Lower leg skin (tissue), 4 donors: ENCODE results near the gene SIMC1. TPM values are rescaled to one million over a fixed set of nuclear protein-coding genes. Genes with fewer than 3 reads are reported as not detected.
A peak's percentile ranks its signal among the peaks of the same experiment; 100 is the strongest.
"Not testable (repeated sequence)": the region's sequence is repeated elsewhere in the genome, so short reads cannot be mapped to it uniquely, and the experiment has no call there.

Experiments
- DNase-seq, 2 donors: peaks; one replicate each; pipeline ENCODE4 v3.0.0-alpha.2; 2019; ENCODE audit warnings: low spot score in 2 of 2
- H3K4me3 ChIP-seq: fragments of 200-600 bp; sonication (generic); 2 replicates; pipeline ENCODE4 v1.5.1; 2017; ENCODE audit warnings: mild to moderate bottlenecking, low read depth; ENCODE audit not compliant: poor library complexity, severe bottlenecking
- WGBS, 2 donors: methylation state at CpG; one replicate each; pipeline ENCODE4 v1.1.5; 2018; 5-methylcytosine and 5-hydroxymethylcytosine counted together
- intact Hi-C: fragments of 100-400 bp; cut with DNase I; formaldehyde crosslinking; loops from one replicate; pipeline ENCODE4 v1.15.0; 2023; ENCODE audit warnings: low total_unique reads
- total RNA-seq, 4 donors: library from RNA; depleted of rRNA; stranded (reverse); fragments of >200 nt; gene quantifications; one replicate each; pipeline ENCODE4 v1.1.0, GENCODE V29; 2016

SIMC1 gene
- total RNA-seq, 4 donors from 2014 or later = 7.5 to 14.9 (median 11.0) TPM

DNA sequence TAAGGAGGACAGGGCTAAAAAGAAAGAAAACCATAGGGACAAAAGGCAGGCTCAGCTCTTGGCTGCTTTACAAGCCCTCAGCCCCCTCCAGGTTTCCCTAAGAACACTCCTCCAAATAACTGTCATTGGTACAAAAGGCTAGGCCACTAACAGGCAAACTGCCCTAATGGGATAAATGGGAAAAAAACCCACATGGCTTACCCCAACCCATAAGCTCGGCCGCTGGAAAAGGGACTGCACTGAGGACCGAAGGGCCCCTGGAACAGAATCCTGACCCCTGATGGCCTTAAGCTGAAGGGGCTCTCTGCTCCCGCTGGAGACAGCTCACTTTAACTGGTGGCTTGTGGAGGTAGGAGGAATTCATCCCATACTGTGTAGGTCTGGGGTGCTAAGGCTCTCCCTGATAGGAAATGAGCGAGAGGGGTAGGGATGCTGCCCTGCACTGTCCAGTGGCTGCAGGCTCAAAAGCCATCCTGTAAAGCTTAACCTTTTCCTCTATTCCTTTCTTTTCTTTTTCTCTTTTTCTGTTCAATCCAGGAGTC lies 21.0 kb upstream of the SIMC1 start:
- intact Hi-C loops, H3K4me3 ChIP-seq: not testable (repeated sequence)
- 47 to 85% methylated on average over 2 to 3 of the region's 5 CpGs for WGBS, 2 donors
- DNase-seq = peak in 1 of 2 donors; percentile 52

DNA sequence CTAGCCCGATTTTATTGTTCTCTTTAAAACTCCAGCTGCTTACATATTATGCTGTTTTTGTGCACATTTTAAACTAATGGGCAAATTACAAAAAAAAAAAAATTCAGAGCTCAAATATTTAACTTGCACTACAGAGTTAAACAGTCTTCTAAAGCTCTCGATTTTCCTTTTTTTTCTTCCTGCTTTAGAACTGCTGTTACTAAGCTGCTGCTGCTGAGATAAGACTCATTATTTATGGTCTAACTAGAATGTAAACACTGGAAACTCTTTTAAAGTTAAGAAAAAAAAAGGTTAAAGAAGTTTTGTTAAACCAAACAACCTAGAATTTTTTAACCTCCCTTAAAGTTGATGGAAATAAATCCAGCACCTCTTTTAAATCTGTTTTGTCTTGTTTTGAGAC lies 20.5 kb upstream of the SIMC1 start:
- H3K4me3 ChIP-seq, intact Hi-C loops, DNase-seq: not testable (repeated sequence)
- 22 to 37% methylated on average over 2 of the region's 2 CpGs for WGBS, 2 donors

DNA sequence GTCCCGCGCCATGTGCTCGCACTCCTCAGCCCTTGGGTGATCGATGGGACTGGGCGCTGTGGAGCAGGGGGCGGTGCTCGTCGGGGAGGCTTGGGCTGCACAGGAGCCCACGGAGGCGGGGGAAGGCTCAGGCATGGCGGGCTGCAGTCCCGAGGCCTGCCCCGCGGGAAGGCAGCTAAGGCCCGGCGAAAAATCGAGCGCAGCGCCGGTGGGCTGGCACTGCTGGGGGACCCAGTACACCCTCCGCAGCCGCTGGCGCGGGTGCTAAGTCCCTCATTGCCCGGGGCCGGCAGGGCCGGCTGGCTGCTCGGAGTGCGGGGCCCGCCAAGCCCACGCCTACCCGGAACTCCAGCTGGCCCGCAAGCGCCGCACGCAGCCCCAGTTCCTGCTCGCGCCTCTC lies 16.2 kb upstream of the SIMC1 start:
- H3K4me3 ChIP-seq, intact Hi-C loops: not testable (repeated sequence)
- DNase-seq = peak in 1 of 2 donors; percentile 29
- 94 to 97% methylated on average over 19 to 24 of the region's 38 CpGs for WGBS, 2 donors

DNA sequence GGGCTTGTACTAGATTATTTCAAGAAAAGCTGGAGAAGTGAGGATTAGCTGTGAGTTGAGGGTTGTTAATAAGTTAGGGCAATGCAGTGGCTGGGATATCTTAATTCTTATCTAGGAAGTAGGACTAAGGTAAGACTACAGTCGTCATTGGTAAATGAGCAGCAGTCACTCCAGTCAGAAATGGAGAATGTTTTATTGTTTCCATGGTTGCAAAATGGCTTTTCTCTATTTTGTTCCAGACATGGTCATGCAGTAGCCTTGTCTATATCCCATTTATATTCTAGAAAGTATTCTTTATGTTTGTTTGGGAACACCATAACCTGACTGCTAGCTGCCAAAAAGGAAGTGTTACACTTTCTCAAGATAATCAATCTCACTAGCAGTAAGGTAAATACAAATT lies 9.9 kb upstream of the SIMC1 start:
- 57 to 62% methylated on average over 1 of the region's 1 CpG for WGBS, 2 donors
- H3K4me3 ChIP-seq, intact Hi-C loops, DNase-seq: not testable (repeated sequence)

DNA sequence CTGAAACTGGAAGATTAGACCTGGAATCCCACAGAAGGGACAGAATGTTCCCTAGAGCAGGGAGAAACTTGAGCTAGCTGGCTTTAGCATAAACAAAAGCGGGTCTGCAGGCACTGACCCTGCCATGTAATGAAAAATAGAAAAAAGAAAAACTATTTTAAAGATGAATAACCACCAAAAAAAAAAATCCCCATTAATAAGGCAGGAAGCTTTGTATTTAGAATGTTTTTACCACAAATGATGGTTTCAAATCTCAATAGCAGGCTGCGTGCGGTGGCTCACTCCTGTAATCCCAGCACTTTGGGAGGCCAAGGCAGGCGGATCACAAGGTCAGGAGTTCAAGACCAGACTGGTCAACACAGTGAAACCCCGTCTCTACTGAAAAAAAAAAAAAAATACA lies 5.0 kb upstream of the SIMC1 start:
- DNase-seq, H3K4me3 ChIP-seq, intact Hi-C loops: not testable (repeated sequence)
- WGBS, 2 donors = 92 to 93% methylated on average over 4 to 5 of the region's 5 CpGs

DNA sequence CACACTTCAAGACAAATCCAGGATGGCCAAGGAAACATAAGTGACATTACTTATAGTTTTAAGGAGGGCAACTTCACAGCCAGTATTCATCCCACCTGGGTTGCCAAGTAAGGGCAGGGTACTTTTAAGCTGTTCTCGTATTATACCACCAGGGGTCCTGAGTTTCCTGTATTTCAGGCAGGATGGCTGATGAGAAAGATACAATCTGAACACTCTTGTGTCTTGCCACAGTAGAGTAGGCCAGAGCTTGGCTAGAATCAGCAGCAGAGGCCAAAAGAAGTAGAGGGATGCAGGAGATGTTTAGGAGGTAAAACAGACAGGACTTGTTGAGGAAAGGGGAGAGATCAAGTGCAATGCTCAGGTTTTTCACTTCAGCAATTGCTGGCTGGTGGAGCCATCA lies 3.1 kb upstream of the SIMC1 start:
- intact Hi-C loops, DNase-seq, H3K4me3 ChIP-seq: not testable (repeated sequence)
- 8 to 10% methylated on average over 1 of the region's 1 CpG for WGBS, 2 donors

DNA sequence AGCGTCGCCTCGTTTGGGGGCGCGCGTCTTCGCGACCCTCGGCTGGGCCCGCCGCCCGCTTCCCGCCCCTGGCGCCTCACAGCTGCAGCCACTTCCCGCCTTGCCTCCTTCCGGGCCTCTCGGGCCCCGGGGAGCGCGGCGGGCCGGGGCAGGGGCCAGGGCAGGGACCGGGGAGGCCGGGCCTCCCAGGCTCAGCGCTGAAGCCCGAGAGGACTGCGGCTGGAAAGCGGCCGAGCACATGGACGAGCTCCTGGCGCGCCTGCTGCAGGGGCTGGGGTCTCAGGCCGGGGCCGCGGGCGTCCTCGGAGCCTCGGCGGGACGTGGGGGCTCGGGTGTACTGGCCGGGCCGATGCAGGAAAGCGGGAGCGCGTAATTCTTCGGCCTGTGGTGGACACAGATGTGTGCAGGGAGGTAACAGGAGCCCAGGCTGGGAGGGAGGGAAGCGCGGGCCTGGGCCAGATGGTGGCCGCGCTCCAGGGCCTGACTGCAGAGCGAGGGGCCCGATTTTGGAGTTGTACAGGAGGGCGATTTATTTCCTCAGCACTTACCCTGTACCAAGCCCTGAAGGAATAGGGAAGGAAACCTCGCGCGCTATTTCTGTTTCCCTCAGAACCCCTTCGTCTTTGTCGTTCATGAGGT lies 540 bp downstream of the SIMC1 start:
- DNase-seq, intact Hi-C loops: not testable (repeated sequence)
- H3K4me3 ChIP-seq = peak overlapping the region; percentile 34
- no CpG with 5 or more reads among the region's 59 CpGs for WGBS, 2 donors

DNA sequence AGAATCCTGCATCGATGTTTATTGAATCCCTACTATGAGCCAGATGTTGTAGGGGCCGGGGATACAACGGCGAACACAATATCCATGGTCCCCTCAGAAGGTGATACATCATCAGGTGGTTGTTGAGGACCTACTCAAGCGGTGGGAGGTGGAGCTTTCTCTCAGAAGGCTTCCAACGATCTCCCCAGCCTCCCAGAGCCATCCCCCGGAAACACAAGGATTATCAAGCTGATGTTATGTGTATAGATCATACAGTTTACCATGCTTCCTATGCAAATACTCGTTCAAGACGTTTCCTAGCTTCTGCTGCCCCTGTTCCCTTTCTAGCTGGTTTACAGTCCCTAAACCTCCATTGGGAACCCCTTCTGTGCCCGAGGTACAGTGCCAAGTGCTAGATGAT lies 1.1 kb downstream of the SIMC1 start:
- DNase-seq, H3K4me3 ChIP-seq, intact Hi-C loops: not testable (repeated sequence)
- no CpG with 5 or more reads among the region's 10 CpGs for WGBS, 2 donors

DNA sequence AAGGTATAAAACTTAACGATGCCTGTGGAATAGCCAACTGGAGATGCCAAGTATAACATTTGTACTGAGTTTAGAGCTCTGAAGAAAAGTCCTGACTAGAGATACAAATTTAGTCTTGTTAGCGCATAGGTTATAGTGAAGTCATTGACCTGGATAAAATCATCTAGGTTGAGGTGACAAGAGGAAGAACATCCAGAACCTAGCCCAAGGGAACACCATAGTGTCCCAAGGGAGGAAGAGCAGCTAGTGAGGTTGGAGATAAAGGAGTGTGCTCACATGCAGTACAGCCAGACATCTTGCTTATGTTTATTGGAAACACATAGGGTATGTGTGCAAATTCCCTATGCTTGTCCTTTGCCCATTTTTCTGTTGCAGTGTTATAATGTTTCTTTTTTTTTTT lies 6.1 kb downstream of the SIMC1 start:
- WGBS, 2 donors = 100% methylated on average over 1 of the region's 2 CpGs; no CpG with 5 or more reads in 1 of the 2 donors
- H3K4me3 ChIP-seq, DNase-seq, intact Hi-C loops: not testable (repeated sequence)

DNA sequence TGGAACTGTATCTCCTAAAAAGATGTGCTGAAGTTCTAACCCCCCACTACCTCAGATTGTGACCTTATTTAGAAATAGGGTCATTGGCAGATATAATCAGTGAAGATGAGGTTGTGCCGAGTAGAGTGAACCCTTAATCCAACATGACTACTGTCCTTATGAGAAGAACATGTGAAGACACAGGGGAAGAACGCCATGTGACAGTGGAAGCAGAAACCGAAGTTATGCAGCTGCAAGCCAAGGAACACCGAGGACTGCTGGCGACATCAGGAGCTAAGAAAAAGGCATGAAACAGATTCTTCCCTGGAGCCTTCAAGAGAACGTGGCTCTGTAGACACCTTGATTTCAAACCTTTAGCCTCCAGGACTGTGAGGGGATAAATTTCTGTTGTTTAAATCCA lies 6.8 kb downstream of the SIMC1 start:
- H3K4me3 ChIP-seq, DNase-seq, intact Hi-C loops: not testable (repeated sequence)
- WGBS, 2 donors = 65 to 74% methylated on average over 4 to 6 of the region's 6 CpGs

DNA sequence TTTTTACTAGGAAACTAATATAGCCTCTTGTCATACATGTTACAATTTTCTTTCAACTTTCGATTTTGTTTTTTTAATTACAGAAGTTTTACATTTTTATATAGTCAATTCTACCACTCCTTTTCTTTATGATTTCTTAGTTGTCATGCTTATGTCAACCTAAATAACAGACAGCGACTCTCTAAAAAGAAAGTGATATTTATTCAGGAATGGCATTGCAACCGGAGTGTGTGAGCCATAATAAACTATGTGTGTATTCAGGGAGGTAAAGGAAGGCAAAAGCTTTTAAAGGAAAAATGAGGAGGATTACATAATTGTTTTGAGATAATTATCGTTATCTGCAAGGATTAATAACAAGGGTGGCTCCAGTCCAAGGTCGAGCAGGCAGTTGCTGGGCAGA lies 7.3 kb downstream of the SIMC1 start:
- H3K4me3 ChIP-seq, intact Hi-C loops, DNase-seq: not testable (repeated sequence)
- 70 to 79% methylated on average over 5 of the region's 5 CpGs for WGBS, 2 donors

DNA sequence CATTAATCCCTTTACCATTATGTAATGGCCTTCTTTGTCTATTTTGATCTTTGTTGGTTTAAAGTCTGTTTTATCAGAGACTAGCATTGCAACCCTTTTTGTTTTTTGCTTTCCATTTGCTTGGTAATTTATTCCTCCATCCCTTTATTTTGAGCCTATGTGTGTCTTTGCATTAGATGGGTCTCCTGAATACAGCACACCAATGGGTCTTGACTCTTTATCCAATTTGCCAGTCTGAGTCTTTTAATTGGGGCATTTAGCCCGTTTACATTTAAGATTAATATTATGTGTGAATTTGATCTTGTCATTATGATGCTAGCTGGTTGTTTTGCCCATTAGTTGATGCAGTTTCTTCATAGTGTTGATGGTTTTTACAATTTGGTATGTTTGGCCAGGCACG lies 12.5 kb downstream of the SIMC1 start:
- 97 to 98% methylated on average over 2 of the region's 2 CpGs for WGBS, 2 donors
- DNase-seq, H3K4me3 ChIP-seq, intact Hi-C loops: not testable (repeated sequence)

DNA sequence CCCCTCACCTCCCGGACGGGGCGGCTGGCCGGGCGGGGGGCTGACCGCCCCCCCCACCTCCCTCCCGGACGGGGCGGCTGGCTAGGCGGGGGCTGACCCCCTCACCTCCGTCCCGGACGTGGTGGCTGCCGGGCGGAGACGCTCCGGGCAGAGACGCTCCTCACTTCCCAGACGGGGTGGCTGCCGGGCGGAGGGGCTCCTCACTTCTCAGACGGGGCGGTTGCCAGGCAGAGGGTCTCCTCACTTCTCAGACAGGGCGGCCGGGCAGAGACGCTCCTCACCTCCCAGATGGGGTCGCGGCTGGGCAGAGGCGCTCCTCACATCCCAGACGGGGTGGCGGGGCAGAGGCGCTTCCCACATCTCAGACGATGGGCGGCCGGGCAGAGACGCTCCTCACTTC lies 13.9 kb downstream of the SIMC1 start:
- H3K4me3 ChIP-seq, intact Hi-C loops, DNase-seq: not testable (repeated sequence)
- WGBS, 2 donors = 98% methylated on average over 14 to 16 of the region's 36 CpGs

DNA sequence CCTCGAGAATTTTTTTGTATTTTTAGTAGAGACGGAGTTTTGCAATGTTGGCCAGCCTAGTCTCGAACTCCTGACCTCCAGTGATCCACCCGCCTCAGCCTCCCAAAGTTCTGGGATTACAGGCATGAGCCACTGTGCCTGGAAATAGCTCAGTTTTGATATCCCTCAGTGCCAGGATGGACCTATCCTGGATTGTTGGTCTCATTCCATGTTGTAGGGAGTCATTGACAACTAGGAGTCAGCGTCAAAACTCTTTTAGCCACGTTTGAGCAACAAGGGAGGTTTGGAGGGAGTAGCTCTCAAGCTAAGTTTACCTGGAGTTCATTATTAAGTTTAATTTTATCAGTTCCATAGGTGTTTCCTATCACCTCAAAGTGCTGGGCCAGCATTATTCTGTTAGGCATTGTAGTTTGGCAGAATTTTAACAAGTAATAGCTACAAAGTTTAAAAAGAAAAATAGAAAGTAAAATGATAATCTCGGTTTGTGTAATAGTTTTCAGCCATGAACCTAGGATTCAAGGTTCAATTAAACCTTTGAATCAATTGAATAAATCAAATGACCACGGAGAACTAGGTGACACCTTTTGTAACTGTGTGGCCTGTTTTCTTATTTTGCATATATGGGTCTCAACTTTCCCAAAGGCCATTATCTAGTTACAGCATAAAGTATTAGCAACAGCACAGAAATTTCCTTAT lies 15.3 kb downstream of the SIMC1 start:
- H3K4me3 ChIP-seq, intact Hi-C loops, DNase-seq: not testable (repeated sequence)
- WGBS, 2 donors = 94 to 95% methylated on average over 8 of the region's 8 CpGs

DNA sequence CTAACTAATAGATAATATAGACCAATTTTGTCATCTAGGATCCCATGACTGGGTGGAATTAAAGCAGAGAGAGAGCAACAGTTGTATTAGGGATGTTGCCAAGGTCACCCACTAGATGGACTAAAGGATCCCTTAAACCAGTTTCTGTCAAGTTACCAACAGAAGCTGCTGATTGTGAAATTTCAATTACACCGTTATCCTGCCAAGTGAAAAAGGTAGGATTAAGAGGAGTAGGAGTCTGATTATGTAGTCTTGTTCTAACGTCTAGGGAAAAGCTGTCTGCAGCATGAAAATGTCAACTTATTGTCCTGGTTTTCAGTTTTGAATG lies 15.8 kb downstream of the SIMC1 start:
- H3K4me3 ChIP-seq, DNase-seq, intact Hi-C loops: not testable (repeated sequence)
- 30 to 50% methylated on average over 1 to 2 of the region's 2 CpGs for WGBS, 2 donors
